ENCODE measurements around the gene KRTAP5-6. TPM values are rescaled to one million over a fixed set of nuclear protein-coding genes. Genes with fewer than 3 reads are reported as not detected.

KRTAP5-6 gene
- total RNA-seq, 1 experiment from 2014 or later = not detected

DNA sequence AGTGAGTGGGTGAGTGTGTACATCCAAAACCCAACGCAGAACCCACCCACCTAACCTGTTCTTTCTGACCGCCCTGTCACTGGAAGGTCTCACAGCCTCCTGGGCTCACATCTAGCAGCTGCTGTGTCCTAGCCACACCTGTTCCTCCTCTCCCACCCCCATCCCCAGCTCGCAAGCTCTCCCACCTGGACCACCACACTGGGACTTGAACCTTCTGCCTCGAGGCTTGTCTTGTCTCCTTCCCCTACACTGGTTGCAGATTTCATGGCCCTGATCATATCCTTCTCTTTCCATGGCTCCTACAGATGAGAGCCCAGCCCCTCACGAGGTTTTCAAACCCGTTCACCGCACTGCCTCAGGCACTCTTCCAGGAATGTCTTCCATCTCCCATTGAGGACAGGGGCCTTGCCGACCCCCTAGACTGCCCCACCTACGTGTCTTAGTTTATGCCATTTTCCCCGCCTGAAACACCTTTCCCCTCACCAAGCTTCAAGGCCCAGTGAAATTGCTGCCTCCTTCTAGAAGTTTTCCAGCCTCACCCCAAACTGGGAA lies 46.7 kb downstream of the KRTAP5-6 start:
- TF ChIP-seq, protein P1, sequence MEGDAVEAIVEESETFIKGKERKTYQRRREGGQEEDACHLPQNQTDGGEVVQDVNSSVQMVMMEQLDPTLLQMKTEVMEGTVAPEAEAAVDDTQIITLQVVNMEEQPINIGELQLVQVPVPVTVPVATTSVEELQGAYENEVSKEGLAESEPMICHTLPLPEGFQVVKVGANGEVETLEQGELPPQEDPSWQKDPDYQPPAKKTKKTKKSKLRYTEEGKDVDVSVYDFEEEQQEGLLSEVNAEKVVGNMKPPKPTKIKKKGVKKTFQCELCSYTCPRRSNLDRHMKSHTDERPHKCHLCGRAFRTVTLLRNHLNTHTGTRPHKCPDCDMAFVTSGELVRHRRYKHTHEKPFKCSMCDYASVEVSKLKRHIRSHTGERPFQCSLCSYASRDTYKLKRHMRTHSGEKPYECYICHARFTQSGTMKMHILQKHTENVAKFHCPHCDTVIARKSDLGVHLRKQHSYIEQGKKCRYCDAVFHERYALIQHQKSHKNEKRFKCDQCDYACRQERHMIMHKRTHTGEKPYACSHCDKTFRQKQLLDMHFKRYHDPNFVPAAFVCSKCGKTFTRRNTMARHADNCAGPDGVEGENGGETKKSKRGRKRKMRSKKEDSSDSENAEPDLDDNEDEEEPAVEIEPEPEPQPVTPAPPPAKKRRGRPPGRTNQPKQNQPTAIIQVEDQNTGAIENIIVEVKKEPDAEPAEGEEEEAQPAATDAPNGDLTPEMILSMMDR (conservative IDR thresholded peaks at IDR 0.05; ENCODE audit: low read depth, low read length) = no peak
- TF ChIP-seq EZH2phosphoT487 (IDR thresholded peaks at IDR 0.05; ENCODE audit: borderline replicate concordance, low read length) = no peak
- TF ChIP-seq EZH2 (IDR thresholded peaks at IDR 0.05; ENCODE audit: low read length, unreplicated experiment) = no peak
- peaks cover 8% of the 10 kb centered on the region; the same call in 1 of the 2 replicates for H3K27me3 ChIP-seq (ENCODE audit: low read length)
- no peak overlapping the region for H3K4me3 ChIP-seq (ENCODE audit: low read length)
- H3K4me2 ChIP-seq (ENCODE audit: low read length) = no peak overlapping the region
- DNase-seq (no peak), ATAC-seq (no peak)
- H2AFZ ChIP-seq (ENCODE audit: low read length) = no peak overlapping the region
- no peaks in the 10 kb centered on the region for H4K20me1 ChIP-seq (ENCODE audit: low read length)
- intact Hi-C loops (cut with micrococcal nuclease) = no loop called here
- H3K79me2 ChIP-seq (ENCODE audit: low read length) = no peaks in the 10 kb centered on the region
- no peaks in the 10 kb centered on the region for H3K9me2 ChIP-seq (replicated peaks; ENCODE audit: low read length)
- ChIA-PET POLR2A (ENCODE audit: unreplicated experiment) (no interaction called here), CTCF (no interaction called here)
- BruUV-seq (replicated peaks) = no TSS peak
- no peak overlapping the region for H3K27ac ChIP-seq (ENCODE audit: low read length)
- no peaks in the 10 kb centered on the region for H3K9me3 ChIP-seq (ENCODE audit: low read length)
- no peaks in the 10 kb centered on the region for H3K36me3 ChIP-seq (ENCODE audit: low read depth, low read length)
- H3F3A ChIP-seq (ENCODE audit: low read length, unreplicated experiment) = no peaks in the 10 kb centered on the region
- H3K9ac ChIP-seq (ENCODE audit: low read length) = no peak overlapping the region
- no peaks in the 10 kb centered on the region for H3K4me1 ChIP-seq (ENCODE audit: insufficient read depth, low read length)

- BruUV-seq (replicated peaks) = no TSS peak
- CTCF ChIA-PET = no interaction called here
- intact Hi-C loops (cut with micrococcal nuclease) = no loop called here
Measured at GRCh38 chr11:1744137-1744886, 47.3 kb downstream of the KRTAP5-6 start.

More at GRCh38 chr11:1744137-1744886, 47.3 kb downstream of the KRTAP5-6 start:
- POLR2A ChIA-PET (ENCODE audit: unreplicated experiment) = no interaction called here
- H3K79me2 ChIP-seq (ENCODE audit: low read length) = no peaks in the 10 kb centered on the region
- H3K9ac ChIP-seq (ENCODE audit: low read length) = no peak overlapping the region
- H3K4me3 ChIP-seq (ENCODE audit: low read length) = no peak overlapping the region
- H3K9me2 ChIP-seq (replicated peaks; ENCODE audit: low read length) = no peaks in the 10 kb centered on the region
- H3K27ac ChIP-seq (ENCODE audit: low read length) = no peak overlapping the region
- H3K4me1 ChIP-seq (ENCODE audit: insufficient read depth, low read length) = no peaks in the 10 kb centered on the region
- H3K4me2 ChIP-seq (ENCODE audit: low read length) = no peak overlapping the region
- no peak overlapping the region for H2AFZ ChIP-seq (ENCODE audit: low read length)
- H4K20me1 ChIP-seq (ENCODE audit: low read length) = no peaks in the 10 kb centered on the region
- H3K27me3 ChIP-seq (ENCODE audit: low read length) = peaks cover 11% of the 10 kb centered on the region; the same call in 1 of the 2 replicates
- ATAC-seq (no peak), DNase-seq (no peak)
- H3K36me3 ChIP-seq (ENCODE audit: low read depth, low read length) = no peaks in the 10 kb centered on the region
- H3F3A ChIP-seq (ENCODE audit: low read length, unreplicated experiment) = no peaks in the 10 kb centered on the region
- TF ChIP-seq EZH2 (IDR thresholded peaks at IDR 0.05; ENCODE audit: low read length, unreplicated experiment) (no peak), EZH2phosphoT487 (IDR thresholded peaks at IDR 0.05; ENCODE audit: borderline replicate concordance, low read length) (no peak)
- TF ChIP-seq, protein P1 (conservative IDR thresholded peaks at IDR 0.05; ENCODE audit: low read depth, low read length) = no peak
- H3K9me3 ChIP-seq (ENCODE audit: low read length) = no peaks in the 10 kb centered on the region

Measured in PC-3 (cell line).